SIG-M5 treated with dmso at 0.1 percent for 504 hours (cell line): Measurements from ENCODE around the gene ARHGAP12.
A peak's percentile ranks its signal among the peaks of the same experiment; 100 is the strongest.
"Not testable (repeated sequence)": the region's sequence is repeated elsewhere in the genome, so short reads cannot be mapped to it uniquely, and the experiment has no call there.

Experiments
- DNase-seq: peaks from one replicate; lab custom pipeline; 2025; ENCODE audit not compliant: unreplicated experiment; lab: John Stamatoyannopoulos, UW

The ARHGAP12 gene, protein sequence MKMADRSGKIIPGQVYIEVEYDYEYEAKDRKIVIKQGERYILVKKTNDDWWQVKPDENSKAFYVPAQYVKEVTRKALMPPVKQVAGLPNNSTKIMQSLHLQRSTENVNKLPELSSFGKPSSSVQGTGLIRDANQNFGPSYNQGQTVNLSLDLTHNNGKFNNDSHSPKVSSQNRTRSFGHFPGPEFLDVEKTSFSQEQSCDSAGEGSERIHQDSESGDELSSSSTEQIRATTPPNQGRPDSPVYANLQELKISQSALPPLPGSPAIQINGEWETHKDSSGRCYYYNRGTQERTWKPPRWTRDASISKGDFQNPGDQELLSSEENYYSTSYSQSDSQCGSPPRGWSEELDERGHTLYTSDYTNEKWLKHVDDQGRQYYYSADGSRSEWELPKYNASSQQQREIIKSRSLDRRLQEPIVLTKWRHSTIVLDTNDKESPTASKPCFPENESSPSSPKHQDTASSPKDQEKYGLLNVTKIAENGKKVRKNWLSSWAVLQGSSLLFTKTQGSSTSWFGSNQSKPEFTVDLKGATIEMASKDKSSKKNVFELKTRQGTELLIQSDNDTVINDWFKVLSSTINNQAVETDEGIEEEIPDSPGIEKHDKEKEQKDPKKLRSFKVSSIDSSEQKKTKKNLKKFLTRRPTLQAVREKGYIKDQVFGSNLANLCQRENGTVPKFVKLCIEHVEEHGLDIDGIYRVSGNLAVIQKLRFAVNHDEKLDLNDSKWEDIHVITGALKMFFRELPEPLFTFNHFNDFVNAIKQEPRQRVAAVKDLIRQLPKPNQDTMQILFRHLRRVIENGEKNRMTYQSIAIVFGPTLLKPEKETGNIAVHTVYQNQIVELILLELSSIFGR

GRCh38 chr10:31928549-31929260 lies at the start of gene ARHGAP12:
TSS of gene ARHGAP12 (minus strand) at chr10:31928831. CDS start at chr10:31908855, 19,976 bp downstream.
- peak; percentile 48 for DNase-seq

DNA sequence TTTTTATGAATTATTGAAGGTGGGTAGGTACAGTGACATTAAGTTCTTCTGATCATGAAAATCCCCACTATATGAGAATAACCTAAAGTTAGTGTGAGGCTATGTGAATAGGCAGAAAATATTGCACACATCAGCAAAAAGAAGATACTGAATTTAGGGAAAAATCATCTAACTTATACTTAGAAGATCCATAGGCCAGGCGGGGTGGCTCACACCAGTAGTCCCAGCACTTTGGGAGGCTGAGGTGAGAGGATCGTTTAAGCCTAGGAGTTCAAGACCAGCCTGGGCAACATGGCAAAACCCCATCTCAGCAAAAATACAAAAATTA lies 49.5 kb upstream of the ARHGAP12 start:
- DNase-seq, result no peak

DNA sequence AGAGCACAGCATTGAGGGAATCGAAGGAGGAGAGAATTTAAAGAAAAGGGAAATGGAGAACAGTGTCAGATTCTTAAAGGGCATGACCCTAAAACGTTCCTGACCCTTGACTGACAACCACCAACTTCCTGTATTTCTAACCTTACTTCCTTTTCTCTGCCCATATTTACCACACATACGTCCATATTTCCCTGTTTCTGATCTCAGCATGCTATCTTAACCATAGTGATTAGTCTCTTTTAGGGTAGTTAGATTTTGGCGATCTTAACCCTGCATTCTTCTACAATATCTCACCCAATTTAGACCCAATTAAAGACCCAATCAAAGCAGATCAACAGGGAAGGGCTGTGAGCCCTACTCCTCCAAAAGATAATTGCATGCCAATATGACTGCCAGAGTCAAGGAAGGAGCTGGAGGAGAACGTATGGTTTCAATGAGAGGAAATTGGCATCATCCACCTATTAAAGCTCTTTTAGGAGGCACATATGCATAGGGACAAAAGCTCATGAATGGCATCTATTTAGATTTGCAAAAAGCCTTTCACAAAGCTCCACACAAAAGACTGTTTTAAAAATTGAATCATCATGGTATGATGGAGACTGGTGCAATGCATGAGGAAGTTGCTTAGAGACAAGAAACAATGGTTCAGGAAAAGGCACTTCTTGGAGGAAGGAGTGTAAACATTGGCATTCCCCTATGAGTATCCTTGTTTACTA lies 49.0 kb upstream of the ARHGAP12 start:
- DNase-seq, result peak; percentile 97

DNA sequence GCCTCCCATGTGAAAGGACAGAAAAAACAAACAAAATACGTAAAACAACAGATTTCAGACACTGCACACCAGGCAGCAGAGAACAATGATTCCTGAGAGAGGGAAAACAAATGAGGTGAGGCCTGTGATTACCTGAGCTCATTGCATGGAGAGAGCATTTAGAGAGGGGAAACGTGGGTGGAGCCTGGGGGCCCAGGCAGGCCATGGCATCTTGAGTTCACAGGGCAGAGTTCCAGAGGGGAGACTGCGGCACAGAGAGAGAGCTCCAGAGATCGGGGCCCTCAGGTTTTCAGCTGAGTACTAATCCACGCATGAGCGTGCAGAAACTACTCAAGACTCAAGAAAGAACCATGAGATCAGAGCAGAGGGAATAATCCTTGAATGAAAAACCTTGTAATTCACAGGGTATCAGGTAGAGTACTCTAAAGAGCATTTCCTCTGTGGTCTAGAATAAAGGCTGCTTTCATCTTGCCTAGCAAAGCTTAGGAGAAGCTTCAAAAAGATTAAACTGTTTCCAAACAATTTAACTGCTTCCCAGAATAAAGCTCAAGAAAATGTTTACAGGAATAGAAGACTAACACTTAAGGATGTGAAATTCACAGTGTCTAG lies 46.6 kb upstream of the ARHGAP12 start:
- no peak for DNase-seq

GRCh38 chr10:31974434-31975124 lies 45.9 kb upstream of the ARHGAP12 start:
- no peak for DNase-seq

DNA sequence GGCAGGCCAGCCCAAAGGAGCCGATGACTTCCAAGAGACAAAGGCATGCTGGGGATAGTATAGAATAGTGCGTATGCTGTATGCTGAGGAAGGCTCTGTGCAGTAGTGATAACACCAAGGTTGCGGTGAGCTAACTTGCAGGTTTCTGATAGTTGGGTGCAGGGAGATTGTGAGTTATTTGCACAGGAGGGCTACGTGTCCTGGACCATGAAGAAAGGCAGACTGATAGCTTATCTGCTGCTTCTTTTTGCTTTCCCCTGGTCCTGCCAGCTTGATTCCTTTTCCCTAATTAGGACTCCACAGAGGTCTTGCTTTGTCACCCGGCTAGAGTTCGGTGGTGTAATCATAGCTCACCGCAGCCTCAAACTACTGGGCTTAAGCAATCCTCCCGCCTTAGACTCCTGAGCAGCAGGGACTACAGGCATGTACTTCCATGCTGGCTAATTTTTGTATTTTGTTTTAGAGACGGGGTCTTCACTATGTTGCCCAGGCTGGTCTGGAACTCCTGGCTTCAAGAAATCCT lies 43.9 kb upstream of the ARHGAP12 start:
- peak; percentile 86 for DNase-seq

- not testable (repeated sequence) for DNase-seq
Observed at GRCh38 chr10:31969847-31970246, 41.2 kb upstream of the ARHGAP12 start.

- DNase-seq, result no peak
Observed at GRCh38 chr10:31963589-31963980, 35.0 kb upstream of the ARHGAP12 start.

- DNase-seq, result no peak
Observed at GRCh38 chr10:31962826-31963588, 34.4 kb upstream of the ARHGAP12 start.

- DNase-seq, result peak; percentile 69
Observed at GRCh38 chr10:31961277-31962074, 32.8 kb upstream of the ARHGAP12 start.

GRCh38 chr10:31959461-31960173 lies 31.0 kb upstream of the ARHGAP12 start:
- DNase-seq, result peak; percentile 80

DNA sequence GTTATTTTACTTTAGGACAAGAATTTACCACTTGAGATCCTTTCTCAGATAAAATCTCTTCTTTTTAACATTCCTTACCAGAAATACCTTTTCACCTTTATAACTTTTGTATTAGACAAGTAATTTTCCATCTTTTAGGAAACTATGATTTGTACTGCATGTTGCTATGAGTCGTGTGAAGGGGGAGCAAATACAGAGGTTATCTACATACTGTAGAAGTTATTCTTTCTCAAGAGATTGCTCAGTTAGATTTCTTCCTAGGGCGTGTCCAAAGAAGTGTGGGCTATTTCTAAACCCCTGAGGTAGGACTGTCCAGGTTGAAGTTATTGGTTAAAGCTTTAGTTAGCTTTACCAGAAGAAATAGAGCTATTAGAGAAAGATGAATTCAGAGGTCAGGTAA lies 30.2 kb upstream of the ARHGAP12 start:
- DNase-seq, result no peak

DNA sequence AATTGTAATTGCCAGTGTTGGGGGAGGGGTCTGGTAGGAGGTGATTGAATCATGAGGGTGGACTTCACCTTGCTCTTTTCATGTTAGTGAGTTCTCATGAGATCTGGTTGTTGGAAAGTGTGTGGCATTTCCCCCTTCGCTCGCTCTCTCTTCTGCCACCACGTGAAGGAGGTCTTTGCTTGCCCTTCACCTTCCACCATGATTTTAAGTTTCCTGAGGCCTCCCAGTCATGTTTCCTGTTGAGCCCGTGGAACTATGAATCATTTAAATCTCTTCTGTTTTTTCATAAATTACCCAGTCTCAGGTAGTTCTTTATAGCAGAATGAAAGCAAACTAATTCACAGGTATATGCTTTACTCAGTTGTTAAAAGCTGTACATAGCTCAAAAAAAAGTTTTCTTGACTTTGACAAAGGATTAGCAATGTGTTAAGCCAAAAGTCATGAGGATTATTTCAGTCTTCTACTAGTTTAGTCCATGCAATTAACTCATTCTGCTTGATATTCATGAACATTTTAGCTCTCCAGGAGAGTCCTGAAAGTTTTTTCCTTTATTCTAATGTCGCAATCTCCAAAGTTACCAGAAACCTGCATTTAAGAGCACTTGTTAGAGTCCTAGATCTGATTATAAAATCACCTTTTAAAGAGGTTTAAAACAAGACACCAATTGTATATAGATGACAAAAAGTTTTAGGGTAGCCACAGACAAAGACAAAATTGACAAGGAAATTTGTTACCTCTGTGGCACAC lies 27.7 kb upstream of the ARHGAP12 start:
- DNase-seq, result no peak

- no peak for DNase-seq
Observed at GRCh38 chr10:31954410-31955191, 26.0 kb upstream of the ARHGAP12 start.

- DNase-seq, result no peak
Observed at GRCh38 chr10:31953480-31953879, 24.8 kb upstream of the ARHGAP12 start.

- no peak for DNase-seq
Observed at GRCh38 chr10:31953080-31953479, 24.4 kb upstream of the ARHGAP12 start.
